Heart right ventricle (tissue), 16 donors: Measurements from ENCODE around the gene FGF1. TPM values are rescaled to one million over a fixed set of nuclear protein-coding genes. Genes with fewer than 3 reads are reported as not detected.
A peak's percentile ranks its signal among the peaks of the same experiment; 100 is the strongest.

ENCODE experiments used
- ATAC-seq, 8 donors: fragments of 200-7000 bp; cut with Tn5 transposase; one replicate each; pipeline ENCODE4 v1.9.1; 2020; ENCODE audit warnings: mild to moderate bottlenecking in 8 of 8, moderate library complexity in 8 of 8, moderate number of reproducible peaks in 1 of 8
- DNase-seq, 2 donors: peaks; one replicate each; pipeline ENCODE4 v3.0.0-alpha.2; 2020
- H3K27ac ChIP-seq, 10 donors: fragments of 200-600 bp; sonication (generic) in 2 of 10; one replicate each; pipeline versions ENCODE4 v1.5.0 to v1.8.0; 2020 to 2022; ENCODE audit warnings: mild to moderate bottlenecking in 3 of 10
- H3K27me3 ChIP-seq, 7 donors: fragments of 200-600 bp; one replicate each; pipeline ENCODE4 v1.8.0; 2021 to 2022; ENCODE audit warnings: mild to moderate bottlenecking in 2 of 7
- H3K36me3 ChIP-seq, 9 donors: fragments of 200-600 bp; sonication (generic) in 1 of 9; one replicate each; pipeline versions ENCODE4 v1.5.0 to v1.8.0; 2020 to 2022; ENCODE audit warnings: mild to moderate bottlenecking in 2 of 9
- H3K4me1 ChIP-seq, 9 donors: fragments of 200-600 bp; sonication (generic) in 1 of 9; one replicate each; pipeline versions ENCODE4 v1.5.0 to v1.8.0; 2020 to 2022; ENCODE audit warnings: mild to moderate bottlenecking in 4 of 9
- H3K4me3 ChIP-seq, 10 donors: fragments of 200-600 bp; sonication (generic) in 2 of 10; one replicate each; pipeline versions ENCODE4 v1.5.0 to v1.8.0; 2020 to 2022; ENCODE audit warnings: mild to moderate bottlenecking in 7 of 10, moderate library complexity in 2 of 10
- H3K9me3 ChIP-seq, 11 donors: fragments of 200-600 bp in 10 of 11; sonication (generic) in 2 of 11; one replicate each; pipeline versions ENCODE4 v1.5.0 to v1.8.0; 2013 to 2022; ENCODE audit warnings: mild to moderate bottlenecking in 2 of 11, control low read depth in 1 of 11, moderate library complexity in 1 of 11
- CTCF ChIP-seq, 9 donors: fragments of 200-600 bp; sonication (generic) in 2 of 9; IDR thresholded peaks; one replicate each; pipeline versions ENCODE4 v1.5.0 to v1.8.0; 2021 to 2022; ENCODE audit warnings: antibody characterized with exemption in 9 of 9, mild to moderate bottlenecking in 5 of 9, moderate library complexity in 1 of 9
- WGBS, 2 donors: extraction: QIAGEN DNeasy Blood & Tissue Kit; methylation state at CpG; one replicate each; pipeline ENCODE4 v1.1.7; 2013; ENCODE audit warnings: inconsistent platforms in 1 of 2; 5-methylcytosine and 5-hydroxymethylcytosine counted together
- intact Hi-C, 10 donors: fragments of 100-400 bp; cut with DNase I; formaldehyde crosslinking; loops; one replicate each; pipeline versions ENCODE4 v1.11.1 to v1.14.2; 2022
- polyA plus RNA-seq, 2 donors: library from polyadenylated mRNA; stranded (reverse); fragments of 200-250 nt; gene quantifications; one replicate each; pipeline ENCODE4 v1.2.3, GENCODE V29; 2013
- total RNA-seq, 10 donors: library from RNA; stranded (reverse); fragmentation: NEBNext Ultra II Directional in 3 of 10; extraction: Animal tissue kit (Norgen Biotek cat#: 25700) in 3 of 10; gene quantifications; one replicate each; pipeline versions ENCODE4 v1.2.1 to v1.2.4, GENCODE V29; 2021 to 2023
- donor health status: Arrhythmogenic right ventricular cardiomyopathy.
- donor health status: ischemic (EF 13 %, LVEDD 7.1; RV severe dilation, severe dysfunction).
- donor health status: healthy with polysubstance abuse.
- donor health status: DM: no; HTN: yes; CAD: no.
- donor health status: DM: no; HTN: no; CAD: no.
- donor health status: ischemic (EF 25% LVEDD 6.9; RV normal size, moderate dysfunction).
- donor health status: ischemic (EF 25% LVEDD 5.7; RV mildly dilated, moderate dysfunction).
- donor health status: healthy.
- donor health status: DM: yes; HTN: yes; CAD: no.
- donor health status: Ischemic cardiomyopathy.
- donor health status: ischemic (EF 35%, LVEDD 5.7; RV mildly dilated, moderate dysfunction).
- donor health status: nonischemic (EF 11% LVEDD 7.7; RV severe dilation, severe dysfunction).
- donor health status: DM: yes; HTN: yes; CAD: no.
- donor health status: PGD.
- donor health status: ischemic (EF 29% LVEDD 5.4; RV normal size, mild dysfunction).
- donor health status: nonischemic (EF 23%, LVEDD 6.1; RV moderate dilation, normal function).

FGF1 gene
- total and polyA plus RNA-seq, 12 donors, result 5.1 to 110 (median 53.7) TPM

GRCh38 chr5:142660731-142661130 lies 25.2 kb downstream of the FGF1 start:
- TF ChIP-seq CTCF (IDR thresholded peaks at IDR 0.05), result no peak
- DNase-seq (no peak), ATAC-seq (no peak)
- no peak overlapping the region for H3K4me3 ChIP-seq
- no peaks in the 10 kb centered on the region for H3K27me3 ChIP-seq
- no peaks in the 10 kb centered on the region for H3K9me3 ChIP-seq
- intact Hi-C loops, result no loop called here
- peak overlapping the region in 1 of 10 donors; percentile 61 for H3K27ac ChIP-seq
- H3K36me3 ChIP-seq, result peaks cover 0 to 8% (median 0%) of the 10 kb centered on the region in 9 donors
- peaks cover 0 to 28% (median 5%) of the 10 kb centered on the region in 9 donors for H3K4me1 ChIP-seq

DNA sequence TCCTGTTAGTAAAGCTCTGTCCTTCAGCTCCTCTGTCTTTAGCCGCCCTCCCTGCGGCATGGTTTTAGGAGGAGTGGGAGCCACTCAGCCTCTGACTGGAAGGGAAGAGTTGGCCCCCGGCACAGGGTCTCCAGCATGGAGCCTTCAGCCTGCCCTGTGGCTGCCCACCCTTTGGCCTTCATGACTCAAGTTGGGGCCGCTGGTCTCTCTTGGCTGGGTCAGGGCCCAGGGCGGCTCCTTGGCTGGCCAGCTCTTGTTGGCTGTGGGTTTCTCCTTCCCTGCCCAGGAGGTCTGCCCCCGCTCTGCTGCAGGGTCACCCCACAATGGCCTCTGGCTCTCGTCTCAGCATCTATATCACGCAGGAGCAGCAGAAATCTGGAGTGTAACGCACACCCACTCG lies 25.7 kb downstream of the FGF1 start:
- H3K9me3 ChIP-seq, result no peaks in the 10 kb centered on the region
- ATAC-seq (no peak), DNase-seq (no peak)
- H3K4me1 ChIP-seq, result peaks cover 0 to 33% (median 10%) of the 10 kb centered on the region in 9 donors
- peaks cover 0 to 5% (median 0%) of the 10 kb centered on the region in 7 donors for H3K27me3 ChIP-seq
- 92 to 94% methylated on average over 10 of the region's 10 CpGs for WGBS, 2 donors
- no peak for TF ChIP-seq CTCF (IDR thresholded peaks at IDR 0.05)
- peaks cover 0 to 8% (median 0%) of the 10 kb centered on the region in 9 donors for H3K36me3 ChIP-seq
- intact Hi-C loops, result no loop called here
- no peak overlapping the region for H3K4me3 ChIP-seq
- peak overlapping the region in 4 of 10 donors; percentile 19 to 61 (median 46) for H3K27ac ChIP-seq

- TF ChIP-seq CTCF (IDR thresholded peaks at IDR 0.05), result no peak
- Histone ChIP-seq H3K27me3 (peaks cover 0 to 7% (median 0%) of the 10 kb centered on the region in 7 donors), H3K9me3 (no peaks in the 10 kb centered on the region), H3K36me3 (peaks cover 0 to 8% (median 0%) of the 10 kb centered on the region in 9 donors), H3K4me3 (no peak overlapping the region), H3K4me1 (peaks cover 4 to 41% (median 18%) of the 10 kb centered on the region in 9 donors), H3K27ac (peak overlapping the region in 5 of 10 donors; percentile 14 to 61 (median 41))
- DNase-seq (no peak), ATAC-seq (peak in 4 of 8 donors; percentile 17 to 54 (median 24))
- WGBS, 2 donors, result 56 to 70% methylated on average over 4 of the region's 4 CpGs
- intact Hi-C loops, result loop anchor here in 4 of 10 donors (5.0 kb wide), 3 partner anchors 38 to 228 kb away; no protein-coding TSS in a partner anchor
Measured at GRCh38 chr5:142659405-142659804, 26.5 kb downstream of the FGF1 start.

DNA sequence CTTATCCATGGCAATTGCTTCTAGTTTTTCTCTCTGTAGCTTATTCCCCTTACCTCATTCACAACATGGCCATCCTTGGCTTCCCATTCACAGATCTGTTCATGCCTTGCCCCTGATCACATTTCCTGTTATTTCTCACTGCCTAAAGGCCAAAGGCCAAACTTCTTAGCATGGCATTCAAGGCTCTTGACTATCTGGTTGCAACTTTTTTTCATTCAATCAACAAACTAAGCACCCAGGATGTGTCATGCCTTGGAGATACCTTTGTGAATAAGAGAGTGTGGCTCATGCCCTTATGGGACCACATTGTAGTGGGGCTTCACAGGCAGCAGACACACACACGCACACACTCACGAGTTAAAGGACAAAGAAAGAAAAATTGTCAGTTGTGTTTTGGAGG lies 27.6 kb downstream of the FGF1 start:
- H3K27ac ChIP-seq, result no peak overlapping the region
- TF ChIP-seq CTCF (IDR thresholded peaks at IDR 0.05), result no peak
- intact Hi-C loops, result loop anchor here in 4 of 10 donors (5.0 kb wide), 3 partner anchors 39 to 229 kb away; no protein-coding TSS in a partner anchor

More for the DNA sequence above, 27.6 kb downstream of the FGF1 start:
- Histone ChIP-seq H3K4me1 (peaks cover 5 to 49% (median 26%) of the 10 kb centered on the region in 9 donors), H3K36me3 (peaks cover 0 to 8% (median 0%) of the 10 kb centered on the region in 9 donors), H3K27me3 (peaks cover 0 to 7% (median 0%) of the 10 kb centered on the region in 7 donors), H3K4me3 (no peak overlapping the region), H3K9me3 (no peaks in the 10 kb centered on the region)
- WGBS, 2 donors, result 99% methylated on average over 2 of the region's 2 CpGs
- no peak for ATAC-seq
- no peak for DNase-seq
